Epithelial cell of prostate (primary cell): ENCODE measurements around the gene FOXK1.
"Not testable (repeated sequence)": the region's sequence is repeated elsewhere in the genome, so short reads cannot be mapped to it uniquely, and the experiment has no call there.

ENCODE experiments used
- DNase-seq: peaks from one replicate; pipeline ENCODE4 v3.0.0-alpha.2; 2011; ENCODE audit warnings: low read depth, low spot score
- H3K27ac ChIP-seq: fragments of 450-650 bp; 2 replicates; pipeline ENCODE4 v1.5.1; 2017; ENCODE audit warnings: mild to moderate bottlenecking

The FOXK1 gene

GRCh38 chr7:4663239-4664018, 18.7 kb upstream of the FOXK1 start:
- no peak overlapping the region for H3K27ac ChIP-seq
- DNase-seq = no peak

GRCh38 chr7:4665661-4666060, 16.4 kb upstream of the FOXK1 start:
- no peak for DNase-seq
- peak overlapping the region; percentile 8 for H3K27ac ChIP-seq

- no peak for DNase-seq
- H3K27ac ChIP-seq = no peak overlapping the region
Measured at GRCh38 chr7:4667776-4668509, 14.2 kb upstream of the FOXK1 start.

GRCh38 chr7:4668510-4668847, 13.6 kb upstream of the FOXK1 start:
- H3K27ac ChIP-seq = no peak overlapping the region
- DNase-seq = no peak

- DNase-seq = no peak
- no peak overlapping the region for H3K27ac ChIP-seq
Measured at GRCh38 chr7:4670791-4671190, 11.3 kb upstream of the FOXK1 start.

GRCh38 chr7:4675771-4676367, 6.2 kb upstream of the FOXK1 start:
- no peak for DNase-seq

GRCh38 chr7:4677518-4677917, 4.6 kb upstream of the FOXK1 start:
- DNase-seq, H3K27ac ChIP-seq: not testable (repeated sequence)

More at GRCh38 chr7:4675771-4676367, 6.2 kb upstream of the FOXK1 start:
- no peak overlapping the region for H3K27ac ChIP-seq

- peak overlapping the region; percentile 98 for H3K27ac ChIP-seq
- DNase-seq = no peak
Measured at GRCh38 chr7:4681218-4681851, 760 bp upstream of the FOXK1 start.

GRCh38 chr7:4682621-4683042, 537 bp downstream of the FOXK1 start:
- H3K27ac ChIP-seq = peak overlapping the region; percentile 98
- DNase-seq = peak; percentile 36

GRCh38 chr7:4683043-4683883, 1.2 kb downstream of the FOXK1 start:
- peak overlapping the region; percentile 98 for H3K27ac ChIP-seq
- no peak for DNase-seq

- DNase-seq = no peak
- peak overlapping the region; percentile 98 for H3K27ac ChIP-seq
Measured at GRCh38 chr7:4683884-4684565, 1.9 kb downstream of the FOXK1 start.

GRCh38 chr7:4684846-4685245, 2.8 kb downstream of the FOXK1 start:
- H3K27ac ChIP-seq = peak overlapping the region; percentile 98
- DNase-seq = no peak

- H3K27ac ChIP-seq, DNase-seq: not testable (repeated sequence)
Measured at GRCh38 chr7:4685676-4686075, 3.6 kb downstream of the FOXK1 start.

- no peak for DNase-seq
- H3K27ac ChIP-seq = no peak overlapping the region
Measured at GRCh38 chr7:4687956-4688355, 5.9 kb downstream of the FOXK1 start.

GRCh38 chr7:4689151-4689550, 7.1 kb downstream of the FOXK1 start:
- DNase-seq = no peak
- no peak overlapping the region for H3K27ac ChIP-seq

GRCh38 chr7:4689668-4690067, 7.6 kb downstream of the FOXK1 start:
- H3K27ac ChIP-seq = no peak overlapping the region

GRCh38 chr7:4690953-4691856, 9.1 kb downstream of the FOXK1 start:
- DNase-seq = no peak
- H3K27ac ChIP-seq = no peak overlapping the region

More at GRCh38 chr7:4689668-4690067, 7.6 kb downstream of the FOXK1 start:
- no peak for DNase-seq

GRCh38 chr7:4692055-4692454, 10.0 kb downstream of the FOXK1 start:
- H3K27ac ChIP-seq = no peak overlapping the region
- no peak for DNase-seq
